BE2C (cell line): Measurements from ENCODE around the gene OR4E2.

Source experiments
- DNase-seq: peaks from one replicate; pipeline ENCODE4 v3.0.0-alpha.2; 2020
- H3K27me3 ChIP-seq: fragments of 250-450 bp; sonication (Bioruptor Pico); 2 replicates; pipeline ENCODE4 v1.5.1; 2020; ENCODE audit warnings: mild to moderate bottlenecking
- H3K36me3 ChIP-seq: fragments of 250-450 bp; sonication (Bioruptor Pico); 2 replicates; pipeline ENCODE4 v1.5.1; 2020; ENCODE audit warnings: mild to moderate bottlenecking
- H3K4me1 ChIP-seq: fragments of 250-450 bp; sonication (Bioruptor Pico); 2 replicates; pipeline ENCODE4 v1.5.1; 2020
- H3K4me3 ChIP-seq: 2 replicates; pipeline ENCODE4 v1.5.1; 2011; ENCODE audit warnings: low read depth, low read length
- H3K9me3 ChIP-seq: fragments of 250-450 bp; sonication (Bioruptor Pico); 2 replicates; pipeline ENCODE4 v1.5.1; 2020
- CTCF ChIP-seq: IDR thresholded peaks from 2 replicates; pipeline ENCODE4 v1.5.1; 2012; ENCODE audit warnings: mild to moderate bottlenecking, low read depth, low read length

The OR4E2 gene

GRCh38 chr14:21699551-21699950 lies 45.9 kb downstream of the OR4E2 start:
- H3K27me3 ChIP-seq, result no peaks in the 10 kb centered on the region
- H3K4me1 ChIP-seq, result no peaks in the 10 kb centered on the region
- no peaks in the 10 kb centered on the region for H3K9me3 ChIP-seq
- no peak for TF ChIP-seq CTCF
- no peak overlapping the region for H3K4me3 ChIP-seq
- no peak for DNase-seq
- H3K36me3 ChIP-seq, result no peaks in the 10 kb centered on the region

GRCh38 chr14:21702316-21702715 lies 48.7 kb downstream of the OR4E2 start:
- H3K9me3 ChIP-seq, result no peaks in the 10 kb centered on the region
- TF ChIP-seq CTCF, result no peak
- no peak overlapping the region for H3K4me3 ChIP-seq
- H3K36me3 ChIP-seq, result no peaks in the 10 kb centered on the region
- no peaks in the 10 kb centered on the region for H3K4me1 ChIP-seq
- DNase-seq, result no peak
- no peaks in the 10 kb centered on the region for H3K27me3 ChIP-seq

DNA sequence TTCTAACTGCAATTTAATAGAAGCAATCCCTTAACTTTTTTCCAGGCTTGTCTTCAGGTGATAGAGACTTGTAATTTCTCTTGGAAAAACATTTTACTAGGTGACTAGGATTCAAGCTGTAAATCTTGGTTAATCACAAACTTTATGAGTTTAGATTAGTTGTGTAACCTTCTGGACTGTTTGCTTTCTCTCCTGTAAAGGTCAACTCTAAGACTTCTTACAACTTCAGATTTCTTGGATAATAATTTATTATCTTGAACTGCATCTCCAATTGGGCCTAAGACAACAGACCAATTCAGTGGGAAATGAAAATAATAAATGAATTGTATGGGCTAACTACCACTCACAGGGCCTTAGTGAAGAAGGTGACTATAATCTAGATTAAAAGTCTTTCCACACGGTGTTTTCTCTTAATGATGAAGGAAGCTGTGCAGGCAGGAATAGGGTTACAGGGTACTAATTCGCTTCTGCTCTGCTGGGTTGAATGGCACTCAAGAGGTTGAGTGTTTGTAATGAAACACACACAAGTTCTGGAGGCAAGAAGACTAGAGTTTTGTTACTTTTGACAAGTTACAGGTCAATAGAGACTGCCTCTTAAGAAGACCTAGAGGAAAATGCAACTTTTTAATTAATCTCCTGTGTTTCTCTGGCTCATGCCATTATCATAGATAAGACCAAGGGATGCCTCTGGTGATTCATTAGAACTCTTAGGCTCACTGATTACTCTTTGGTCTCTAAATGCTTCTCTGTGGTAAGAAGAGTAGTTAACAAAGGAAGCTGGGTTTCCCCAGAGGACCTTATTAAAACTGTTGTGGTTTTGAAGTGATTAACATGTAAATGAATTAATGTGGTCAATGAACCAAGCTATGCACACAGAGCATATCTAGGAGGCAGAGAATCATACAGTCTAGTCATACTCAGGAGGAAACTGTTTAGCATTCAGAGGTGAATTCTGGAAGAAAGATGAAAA lies 50.0 kb downstream of the OR4E2 start:
- no peak overlapping the region for H3K4me3 ChIP-seq
- H3K4me1 ChIP-seq, result no peaks in the 10 kb centered on the region
- H3K27me3 ChIP-seq, result no peaks in the 10 kb centered on the region
- no peaks in the 10 kb centered on the region for H3K36me3 ChIP-seq
- DNase-seq, result no peak
- no peaks in the 10 kb centered on the region for H3K9me3 ChIP-seq
- TF ChIP-seq CTCF, result no peak

DNA sequence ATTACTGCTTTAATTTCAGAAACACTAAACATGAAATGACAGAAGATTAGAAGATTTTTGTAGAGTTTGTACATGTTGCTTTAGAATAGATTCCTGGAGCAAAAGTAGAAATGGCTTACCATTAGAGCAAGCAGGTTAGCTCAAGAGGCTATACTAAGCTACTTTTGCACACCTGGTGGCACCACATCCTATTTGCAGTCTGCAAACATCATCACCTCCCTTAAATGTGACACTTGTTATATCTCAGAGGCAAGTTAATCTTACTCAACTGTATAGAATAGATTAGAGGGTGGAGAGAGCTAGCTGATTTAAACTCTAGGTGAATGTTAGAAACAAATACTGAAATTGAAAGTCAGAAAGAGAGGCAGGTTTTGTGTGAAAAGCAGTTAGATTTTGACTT lies 50.7 kb downstream of the OR4E2 start:
- no peaks in the 10 kb centered on the region for H3K27me3 ChIP-seq
- no peaks in the 10 kb centered on the region for H3K36me3 ChIP-seq
- H3K4me3 ChIP-seq, result no peak overlapping the region
- no peak for TF ChIP-seq CTCF
- H3K9me3 ChIP-seq, result no peaks in the 10 kb centered on the region
- no peak for DNase-seq
- no peaks in the 10 kb centered on the region for H3K4me1 ChIP-seq

DNA sequence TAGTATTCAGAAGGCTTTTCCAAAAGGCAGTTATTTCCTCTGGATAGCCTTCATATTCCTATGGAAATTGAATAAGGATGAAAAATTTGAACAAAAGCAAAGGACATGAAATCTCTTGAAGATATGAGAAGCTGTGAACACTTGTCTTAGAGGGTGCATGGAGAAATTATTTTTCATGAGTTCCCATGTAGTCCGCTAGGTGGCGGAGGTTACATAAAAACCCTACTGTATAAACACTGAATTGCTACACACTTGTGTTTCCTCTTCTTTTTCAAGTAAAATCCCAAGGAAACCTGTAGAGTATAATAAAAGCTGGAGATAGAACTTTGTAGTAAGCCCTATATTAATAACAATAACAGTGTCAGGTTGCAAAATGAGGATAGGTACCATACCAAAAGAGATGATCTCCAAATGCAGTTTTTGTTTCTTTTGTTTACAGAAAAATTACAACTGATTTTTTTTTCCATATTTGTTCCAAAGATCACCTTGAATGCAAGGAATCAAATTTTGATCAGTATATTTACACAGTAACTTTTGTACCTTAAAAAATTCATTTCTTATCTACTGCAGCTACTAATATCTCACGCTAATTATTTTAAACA lies 57.8 kb downstream of the OR4E2 start:
- Histone ChIP-seq H3K4me1 (no peaks in the 10 kb centered on the region), H3K36me3 (no peaks in the 10 kb centered on the region), H3K4me3 (no peak overlapping the region), H3K9me3 (no peaks in the 10 kb centered on the region), H3K27me3 (no peaks in the 10 kb centered on the region)
- TF ChIP-seq CTCF, result peak; percentile 79
- DNase-seq, result peak; percentile 14

- Histone ChIP-seq H3K4me1 (no peaks in the 10 kb centered on the region), H3K9me3 (no peaks in the 10 kb centered on the region), H3K4me3 (no peak overlapping the region), H3K36me3 (no peaks in the 10 kb centered on the region), H3K27me3 (no peaks in the 10 kb centered on the region)
- no peak for DNase-seq
- TF ChIP-seq CTCF, result no peak
Observed at GRCh38 chr14:21712036-21712435, 58.4 kb downstream of the OR4E2 start.
